GM18511 (cell line): Measurements from ENCODE around the gene WDR62.
A peak's percentile ranks its signal among the peaks of the same experiment; 100 is the strongest.

Experiments
- ATAC-seq: cut with Tn5 transposase; IDR thresholded peaks from one replicate; pipeline ENCODE4 v1.9.1; 2021; ENCODE audit warnings: mild to moderate bottlenecking, moderate library complexity; ENCODE audit not compliant: unreplicated experiment

The WDR62 gene

GRCh38 chr19:36054733-36055686 lies at the start of gene WDR62:
TSS of gene WDR62 (plus strand) at chr19:36054897. CDS start at chr19:36054972, 75 bp downstream.
- peak; percentile 75 for ATAC-seq

GRCh38 chr19:36006955-36007354 lies 47.7 kb upstream of the WDR62 start:
- no peak for ATAC-seq

- ATAC-seq, result no peak
Observed at GRCh38 chr19:36008336-36008978, 46.2 kb upstream of the WDR62 start, which contains the start of gene SYNE4. TSS of gene SYNE4 (minus strand) at chr19:36008813. CDS start at chr19:36008681, 132 bp downstream.

- ATAC-seq, result no peak
Observed at GRCh38 chr19:36009220-36009619, 45.5 kb upstream of the WDR62 start.

DNA sequence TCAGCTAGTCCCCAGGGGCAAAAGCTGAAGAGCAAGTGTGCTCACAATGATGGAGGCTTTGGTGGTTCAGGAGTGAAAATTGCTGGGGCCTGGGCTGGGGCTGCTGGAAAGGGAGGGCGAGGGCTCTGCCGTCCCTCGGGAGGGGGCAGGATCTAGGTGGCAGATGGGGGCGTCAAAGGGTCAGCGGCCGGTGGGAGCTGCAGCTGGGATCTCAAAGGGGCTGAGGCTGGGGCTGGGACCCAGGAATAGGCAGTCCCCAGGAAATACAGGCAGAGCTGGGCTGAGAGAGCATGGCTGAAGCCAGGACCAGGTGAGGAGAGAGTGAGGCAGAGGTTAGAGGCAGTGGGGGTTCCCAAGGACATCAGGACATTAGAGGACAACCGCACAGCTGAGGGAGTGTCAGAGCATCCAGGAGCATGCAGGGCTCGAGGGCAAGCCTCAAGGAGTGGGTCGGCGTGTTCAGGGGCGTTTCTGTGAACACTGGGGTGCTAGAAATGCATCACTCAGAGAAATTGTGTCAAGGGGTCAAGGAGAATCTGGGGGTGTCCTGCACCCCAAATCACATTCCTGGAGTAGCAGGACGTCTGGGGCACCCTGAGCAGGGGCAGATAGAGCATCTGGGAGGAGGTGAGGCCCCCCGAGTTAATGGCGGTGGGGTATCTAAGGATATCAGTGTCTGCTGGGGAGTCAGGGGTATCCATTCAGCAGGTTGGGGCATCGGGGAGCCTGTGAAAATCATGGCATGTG lies 44.9 kb upstream of the WDR62 start:
- no peak for ATAC-seq

- ATAC-seq, result no peak
Observed at GRCh38 chr19:36010402-36010801, 44.3 kb upstream of the WDR62 start.

GRCh38 chr19:36013280-36014011 lies 41.3 kb upstream of the WDR62 start:
- no peak for ATAC-seq

DNA sequence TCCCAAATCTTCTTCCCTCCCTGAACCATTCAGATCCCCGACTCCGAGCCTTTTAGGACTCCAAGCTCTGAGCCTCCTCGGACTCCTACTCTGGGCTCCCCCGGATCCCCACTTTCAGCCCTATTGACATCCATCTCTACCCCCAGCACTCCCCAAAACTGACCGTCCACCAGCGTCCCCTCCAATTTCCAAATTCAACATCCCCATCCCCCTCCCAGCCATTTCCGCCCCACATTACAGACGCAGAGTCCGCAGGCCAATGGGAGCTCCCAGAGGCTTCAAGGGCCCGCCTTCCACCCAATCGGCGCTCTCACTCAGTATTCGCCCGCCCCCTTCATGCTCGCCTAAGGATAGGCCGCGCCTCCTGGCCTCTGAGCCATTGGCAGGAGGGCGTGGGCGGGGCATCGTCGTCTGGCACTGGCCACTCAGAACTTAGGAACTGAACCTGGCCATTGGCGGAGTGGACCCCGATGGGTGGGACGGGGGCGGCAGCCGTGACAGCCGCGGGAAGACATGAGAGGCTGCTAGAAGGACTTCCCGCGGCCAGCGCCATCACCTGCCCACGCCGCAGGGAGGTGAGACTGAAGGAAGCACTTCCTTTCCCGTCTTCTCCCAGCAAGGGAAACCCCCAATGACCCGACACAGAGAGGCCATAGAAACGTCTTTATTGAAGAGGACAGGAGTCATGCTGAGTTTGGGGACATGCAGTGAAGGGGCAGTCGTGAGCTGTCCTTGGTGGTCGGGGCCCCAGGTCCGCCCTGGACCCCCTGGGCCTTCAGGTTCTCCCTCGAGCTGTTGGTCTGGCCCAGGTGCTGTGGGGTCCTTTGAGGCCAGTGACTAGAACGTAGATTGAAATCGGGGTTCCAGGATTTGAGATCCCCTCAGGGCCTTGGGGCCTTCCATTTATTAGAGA lies 40.4 kb upstream of the WDR62 start, which contains the start of gene ALKBH6:
Gene ALKBH6, minus strand, starts transcription at position 202 of the 913 bp plus-strand sequence. CDS start 816 bp downstream, outside the sequence.
- ATAC-seq, result peak; percentile 98

GRCh38 chr19:36019061-36019670 lies 35.5 kb upstream of the WDR62 start:
- ATAC-seq, result no peak

DNA sequence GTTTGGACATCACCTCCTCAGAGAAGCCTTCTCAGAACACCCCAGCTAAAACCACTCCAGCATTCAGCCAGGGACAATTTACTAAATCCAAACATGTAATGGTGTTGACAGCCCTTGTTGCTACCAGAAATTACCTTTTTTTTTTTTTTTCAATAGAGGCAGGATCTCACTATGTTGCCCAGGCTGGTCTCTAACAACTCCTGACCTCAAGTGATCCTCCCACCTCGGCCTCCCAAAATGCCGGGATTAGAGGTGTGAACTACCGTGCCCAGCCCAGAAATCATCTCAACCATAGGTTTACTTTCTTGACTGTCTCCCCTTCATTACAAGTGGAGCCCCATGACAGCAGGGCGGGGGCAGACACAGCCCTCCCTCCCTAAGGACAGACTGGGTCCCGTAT lies 31.3 kb upstream of the WDR62 start:
- no peak for ATAC-seq

DNA sequence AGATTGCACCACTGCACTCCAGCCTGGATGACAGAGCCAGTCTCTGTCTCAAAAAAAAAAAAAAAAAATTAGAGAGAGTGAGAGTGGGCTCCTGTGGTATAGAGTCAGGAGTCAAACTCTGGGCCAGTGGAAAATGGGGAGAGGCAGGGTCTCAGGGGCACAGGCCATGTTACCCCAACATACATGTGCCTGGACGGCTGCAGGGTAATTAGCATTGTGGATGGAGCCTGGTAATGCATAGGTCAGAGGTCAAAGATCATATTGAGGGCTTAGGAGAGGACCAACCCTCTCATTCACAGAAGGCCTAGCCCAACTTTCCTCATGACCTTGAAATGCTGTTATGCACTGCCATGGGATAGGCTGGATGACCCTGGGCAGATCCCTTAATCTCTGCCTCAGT lies 29.2 kb upstream of the WDR62 start:
- ATAC-seq, result no peak

DNA sequence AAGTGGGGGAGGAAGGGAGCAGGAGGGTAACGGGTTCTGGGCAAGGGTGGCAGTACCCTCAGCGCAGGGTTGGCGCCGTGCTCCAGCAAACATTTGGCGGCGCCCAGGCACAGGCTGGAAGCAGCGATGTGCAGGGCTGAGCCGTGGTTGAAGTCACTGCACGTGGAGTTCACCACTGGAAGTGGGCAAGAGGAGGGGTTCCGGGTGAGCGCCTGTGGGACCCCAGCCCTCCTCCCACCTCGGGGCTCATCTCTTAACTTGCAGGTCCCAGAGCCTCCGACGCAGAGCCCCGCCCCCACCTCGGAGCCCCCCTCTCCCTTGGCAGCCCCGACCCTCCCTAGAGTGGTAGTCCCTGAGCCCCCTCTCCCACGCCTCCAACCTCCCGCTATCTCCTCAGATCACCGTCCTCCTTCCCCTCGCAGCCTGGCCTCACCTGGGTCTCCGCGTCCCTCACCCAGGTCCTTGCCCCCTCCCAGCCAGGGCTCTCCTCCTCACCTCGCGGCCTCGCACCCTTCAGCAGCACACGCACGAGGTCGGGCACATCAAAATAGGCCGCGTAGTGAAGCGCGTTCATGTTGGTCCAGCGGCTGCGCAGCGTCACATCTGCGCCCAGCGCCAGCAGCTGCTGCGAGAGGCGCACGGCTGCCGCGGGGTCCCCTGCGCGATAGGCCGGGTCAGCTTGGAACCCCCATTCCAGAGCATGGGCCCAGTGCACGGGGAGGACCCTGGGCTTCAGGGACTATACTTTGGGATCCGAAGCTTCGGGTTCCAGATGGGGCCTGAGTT lies 28.4 kb upstream of the WDR62 start:
- no peak for ATAC-seq

GRCh38 chr19:36027696-36028095 lies 27.0 kb upstream of the WDR62 start:
- ATAC-seq, result no peak

GRCh38 chr19:36028313-36029041 lies 26.2 kb upstream of the WDR62 start:
- ATAC-seq, result no peak

GRCh38 chr19:36030264-36031148 lies 24.2 kb upstream of the WDR62 start:
- no peak for ATAC-seq

- no peak for ATAC-seq
Observed at GRCh38 chr19:36031308-36031707, 23.4 kb upstream of the WDR62 start.
